ENCODE results near the gene WNT16. TPM values are rescaled to one million over a fixed set of nuclear protein-coding genes. Genes with fewer than 3 reads are reported as not detected.

Gene WNT16, protein sequence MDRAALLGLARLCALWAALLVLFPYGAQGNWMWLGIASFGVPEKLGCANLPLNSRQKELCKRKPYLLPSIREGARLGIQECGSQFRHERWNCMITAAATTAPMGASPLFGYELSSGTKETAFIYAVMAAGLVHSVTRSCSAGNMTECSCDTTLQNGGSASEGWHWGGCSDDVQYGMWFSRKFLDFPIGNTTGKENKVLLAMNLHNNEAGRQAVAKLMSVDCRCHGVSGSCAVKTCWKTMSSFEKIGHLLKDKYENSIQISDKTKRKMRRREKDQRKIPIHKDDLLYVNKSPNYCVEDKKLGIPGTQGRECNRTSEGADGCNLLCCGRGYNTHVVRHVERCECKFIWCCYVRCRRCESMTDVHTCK
- 0.73 to 1.3 TPM (median 0.97 TPM) in 5 replicates for total RNA-seq (2022; extraction: Qiagen RNA extraction)

DNA sequence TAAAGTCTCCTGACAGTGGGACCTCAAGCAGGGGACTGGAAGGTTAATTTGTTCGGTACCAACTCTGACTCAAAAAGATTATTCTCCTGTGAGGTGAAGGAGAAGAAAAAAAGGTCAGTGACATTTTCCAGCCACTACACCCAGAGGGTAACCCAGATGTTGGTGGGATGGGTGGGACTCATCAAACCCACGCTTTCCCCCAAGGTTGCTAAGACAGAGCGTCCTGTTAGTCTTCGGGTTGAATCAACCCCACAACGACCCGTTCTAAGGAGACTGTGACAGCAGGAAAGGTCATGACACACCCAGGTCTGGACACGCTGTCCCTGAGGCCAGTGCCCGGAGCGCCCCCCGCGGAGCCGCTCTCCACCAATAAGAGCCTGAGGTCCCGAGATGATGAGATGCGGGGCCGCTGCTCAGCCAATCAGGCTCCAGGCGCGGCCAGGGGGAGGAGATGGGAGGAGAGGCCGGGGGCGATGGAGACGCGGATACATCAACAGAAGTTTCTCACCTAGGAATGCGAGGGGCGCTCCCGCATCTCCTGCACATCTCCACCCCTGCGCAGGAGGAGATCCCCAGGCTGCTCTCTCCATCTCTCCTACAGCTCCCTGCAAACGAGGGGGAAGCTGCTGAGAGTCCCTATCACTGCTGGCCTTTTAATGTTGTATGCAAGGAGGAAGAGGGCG lies at the start of gene WNT16:
TSS of gene WNT16 (plus strand) at position 493 of the 683 bp plus-strand sequence. CDS start 293 bp downstream, outside the sequence.

Other genes with a start within 250 kb of the WNT16 start
- 33.8 to 44.3 TPM (median 42.6 TPM) in 5 replicates for gene FAM3C, start 67.3 kb downstream of the WNT16 start, total RNA-seq (2022; extraction: Qiagen RNA extraction)

Data from A549 treated with Mapracorat at 1 μM for 4 hours (cell line).